ENCODE measurements around the gene ENOX1.

ENOX1 gene

GRCh38 chr13:43492311-43492710 lies 294.5 kb downstream of the ENOX1 start:
- TF ChIP-seq, protein P1, sequence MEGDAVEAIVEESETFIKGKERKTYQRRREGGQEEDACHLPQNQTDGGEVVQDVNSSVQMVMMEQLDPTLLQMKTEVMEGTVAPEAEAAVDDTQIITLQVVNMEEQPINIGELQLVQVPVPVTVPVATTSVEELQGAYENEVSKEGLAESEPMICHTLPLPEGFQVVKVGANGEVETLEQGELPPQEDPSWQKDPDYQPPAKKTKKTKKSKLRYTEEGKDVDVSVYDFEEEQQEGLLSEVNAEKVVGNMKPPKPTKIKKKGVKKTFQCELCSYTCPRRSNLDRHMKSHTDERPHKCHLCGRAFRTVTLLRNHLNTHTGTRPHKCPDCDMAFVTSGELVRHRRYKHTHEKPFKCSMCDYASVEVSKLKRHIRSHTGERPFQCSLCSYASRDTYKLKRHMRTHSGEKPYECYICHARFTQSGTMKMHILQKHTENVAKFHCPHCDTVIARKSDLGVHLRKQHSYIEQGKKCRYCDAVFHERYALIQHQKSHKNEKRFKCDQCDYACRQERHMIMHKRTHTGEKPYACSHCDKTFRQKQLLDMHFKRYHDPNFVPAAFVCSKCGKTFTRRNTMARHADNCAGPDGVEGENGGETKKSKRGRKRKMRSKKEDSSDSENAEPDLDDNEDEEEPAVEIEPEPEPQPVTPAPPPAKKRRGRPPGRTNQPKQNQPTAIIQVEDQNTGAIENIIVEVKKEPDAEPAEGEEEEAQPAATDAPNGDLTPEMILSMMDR (conservative IDR thresholded peaks at IDR 0.05; ENCODE audit: control insufficient read depth, insufficient read depth, low read depth, low read length): no peak
- no peak for DNase-seq (ENCODE audit: low read depth)

GRCh38 chr13:43489233-43489632 lies 297.5 kb downstream of the ENOX1 start:
- DNase-seq (ENCODE audit: low read depth): no peak
- TF ChIP-seq, protein P1 (conservative IDR thresholded peaks at IDR 0.05; ENCODE audit: control insufficient read depth, insufficient read depth, low read depth, low read length): no peak
- no peak overlapping the region for H3K4me3 ChIP-seq (ENCODE audit: control insufficient read depth, low read depth, low read length)

More at GRCh38 chr13:43492311-43492710, 294.5 kb downstream of the ENOX1 start:
- H3K4me3 ChIP-seq (ENCODE audit: control insufficient read depth, low read depth, low read length): no peak overlapping the region

DNA sequence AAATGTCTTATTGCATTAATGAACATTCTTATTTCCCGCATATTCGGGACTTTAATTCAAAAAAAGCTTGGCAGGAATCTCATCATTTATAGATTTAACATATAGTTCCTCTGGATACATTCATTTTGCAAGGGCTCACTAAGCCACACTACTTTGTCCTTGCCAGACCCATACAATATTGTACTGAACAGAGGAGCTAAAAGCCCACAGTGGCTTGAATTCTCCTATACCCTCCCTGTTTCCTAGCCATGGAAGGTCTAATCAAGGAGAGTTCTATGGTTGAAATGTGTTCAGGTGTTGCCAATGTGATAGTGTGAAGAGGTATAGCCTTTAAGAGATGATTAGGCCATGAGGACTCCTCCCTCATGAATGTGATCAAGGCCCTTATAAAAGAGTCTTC lies 298.9 kb downstream of the ENOX1 start:
- no peak for DNase-seq (ENCODE audit: low read depth)
- H3K4me3 ChIP-seq (ENCODE audit: control insufficient read depth, low read depth, low read length): no peak overlapping the region
- TF ChIP-seq, protein P1 (conservative IDR thresholded peaks at IDR 0.05; ENCODE audit: control insufficient read depth, insufficient read depth, low read depth, low read length): no peak

DNA sequence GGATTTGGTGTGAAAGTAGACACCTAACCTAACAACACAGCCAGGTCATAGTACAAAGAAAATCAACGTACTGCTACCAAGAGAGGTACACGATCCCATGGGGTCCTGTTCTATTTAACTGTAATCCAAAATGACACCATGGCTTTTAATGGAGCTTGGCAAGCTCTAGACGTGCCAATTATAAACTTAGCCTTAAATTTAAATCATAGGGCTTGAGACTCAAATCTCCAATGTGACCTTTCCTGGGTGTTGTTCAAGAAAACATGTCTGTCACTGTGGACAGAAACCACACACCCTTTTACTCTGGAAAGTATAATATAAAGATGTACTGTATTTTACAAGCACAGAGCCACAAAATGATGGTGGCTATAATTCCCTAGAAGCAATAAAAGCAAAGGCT lies 299.3 kb downstream of the ENOX1 start:
- TF ChIP-seq, protein P1 (conservative IDR thresholded peaks at IDR 0.05; ENCODE audit: control insufficient read depth, insufficient read depth, low read depth, low read length): no peak
- DNase-seq (ENCODE audit: low read depth): no peak
- H3K4me3 ChIP-seq (ENCODE audit: control insufficient read depth, low read depth, low read length): no peak overlapping the region

- DNase-seq (ENCODE audit: low read depth): peak; percentile 6
- no peak overlapping the region for H3K4me3 ChIP-seq (ENCODE audit: control insufficient read depth, low read depth, low read length)
- TF ChIP-seq, protein P1 (conservative IDR thresholded peaks at IDR 0.05; ENCODE audit: control insufficient read depth, insufficient read depth, low read depth, low read length): no peak
Observed at GRCh38 chr13:43484432-43485225, 302.1 kb downstream of the ENOX1 start.

- no peak overlapping the region for H3K4me3 ChIP-seq (ENCODE audit: control insufficient read depth, low read depth, low read length)
Observed at GRCh38 chr13:43483930-43484329, 302.8 kb downstream of the ENOX1 start.

More at GRCh38 chr13:43483930-43484329, 302.8 kb downstream of the ENOX1 start:
- DNase-seq (ENCODE audit: low read depth): no peak
- TF ChIP-seq, protein P1 (conservative IDR thresholded peaks at IDR 0.05; ENCODE audit: control insufficient read depth, insufficient read depth, low read depth, low read length): no peak

Data from fibroblast of mammary gland (primary cell).